Loucy (cell line): ENCODE measurements around the gene NCAPD2.

ENCODE experiments used
- H2AFZ ChIP-seq: fragments of 200-600 bp; sonication (generic); 2 replicates; pipeline ENCODE4 v1.6.0; 2016; ENCODE audit warnings: antibody characterized with exemption, mild to moderate bottlenecking, low read length, moderate library complexity
- H3F3A ChIP-seq: fragments of 200-600 bp; 2 replicates; pipeline ENCODE4 v1.6.0; 2016; ENCODE audit warnings: antibody characterized with exemption, low read depth, mild to moderate bottlenecking
- H3K27me3 ChIP-seq: fragments of 200-600 bp; sonication (generic); 2 replicates; pipeline ENCODE4 v1.6.1; 2014; ENCODE audit warnings: low read length, mild to moderate bottlenecking; ENCODE audit not compliant: insufficient read depth, poor library complexity, severe bottlenecking
- H3K36me3 ChIP-seq: fragments of 200-600 bp; sonication (generic); 2 replicates; pipeline ENCODE4 v1.6.1; 2016; ENCODE audit warnings: low read length; ENCODE audit not compliant: insufficient read depth
- H3K4me1 ChIP-seq: fragments of 200-600 bp; sonication (generic); 2 replicates; pipeline ENCODE4 v1.5.1; 2014; ENCODE audit warnings: low read length, mild to moderate bottlenecking; ENCODE audit not compliant: insufficient read depth, poor library complexity, severe bottlenecking
- H3K4me2 ChIP-seq: fragments of 200-600 bp; sonication (generic); 2 replicates; pipeline ENCODE4 v1.6.0; 2014; ENCODE audit warnings: antibody characterized with exemption, low read length, low read depth, mild to moderate bottlenecking; ENCODE audit not compliant: poor library complexity, severe bottlenecking
- H3K4me3 ChIP-seq: fragments of 200-600 bp; sonication (generic); 2 replicates; pipeline ENCODE4 v1.5.1; 2014; ENCODE audit warnings: low read length, mild to moderate bottlenecking, mixed read lengths; ENCODE audit not compliant: poor library complexity, severe bottlenecking
- H3K79me2 ChIP-seq: fragments of 200-600 bp; sonication (generic); 2 replicates; pipeline ENCODE4 v1.6.1; 2014; ENCODE audit warnings: low read length; ENCODE audit not compliant: insufficient read depth
- H3K9ac ChIP-seq: fragments of 200-600 bp; sonication (generic); 2 replicates; pipeline ENCODE4 v1.6.0; 2014; ENCODE audit warnings: mild to moderate bottlenecking, low read depth, low read length, moderate library complexity; ENCODE audit not compliant: poor library complexity, severe bottlenecking
- H3K9me2 ChIP-seq: fragments of 200-600 bp; sonication (generic); replicated peaks from 2 replicates; pipeline ENCODE4 v1.6.1; 2016; ENCODE audit warnings: low read depth, low read length, mixed read lengths
- H3K9me3 ChIP-seq: fragments of 200-600 bp; sonication (generic); 2 replicates; pipeline ENCODE4 v1.6.1; 2014; ENCODE audit warnings: mild to moderate bottlenecking, antibody characterized with exemption, low read length, low read depth; ENCODE audit not compliant: insufficient read depth
- H4K20me1 ChIP-seq: fragments of 200-600 bp; sonication (generic); 2 replicates; pipeline ENCODE4 v1.6.0; 2014; ENCODE audit warnings: antibody characterized with exemption, low read length, mild to moderate bottlenecking; ENCODE audit not compliant: insufficient read depth, poor library complexity, severe bottlenecking
- CTCF ChIP-seq: fragments of 200-600 bp; sonication (generic); conservative IDR thresholded peaks from 2 replicates; pipeline ENCODE4 v1.5.1; 2014; ENCODE audit warnings: mild to moderate bottlenecking, antibody characterized with exemption, low read length
- EZH2phosphoT487 ChIP-seq: fragments of 200-600 bp; IDR thresholded peaks from 2 replicates; pipeline ENCODE4 v1.6.1; 2018; ENCODE audit warnings: antibody characterized with exemption, mild to moderate bottlenecking, moderate library complexity, borderline replicate concordance

NCAPD2 gene

GRCh38 chr12:6527711-6528110 lies 33.8 kb downstream of the NCAPD2 start:
- Histone ChIP-seq H3K9me2 (no peaks in the 10 kb centered on the region), H3K9me3 (no peaks in the 10 kb centered on the region), H3K4me2 (no peak overlapping the region), H3K4me3 (no peak overlapping the region), H2AFZ (no peak overlapping the region), H3K36me3 (peaks cover 94% of the 10 kb centered on the region), H4K20me1 (peaks cover 8% of the 10 kb centered on the region), H3K79me2 (peaks cover 19% of the 10 kb centered on the region), H3K27me3 (no peaks in the 10 kb centered on the region), H3K9ac (no peak overlapping the region), H3F3A (peaks cover 2% of the 10 kb centered on the region; the same call in 1 of the 2 replicates), H3K4me1 (peaks cover 10% of the 10 kb centered on the region)
- TF ChIP-seq CTCF (no peak), EZH2phosphoT487 (no peak)

- Histone ChIP-seq H3K4me2 (no peak overlapping the region), H3K79me2 (peaks cover 28% of the 10 kb centered on the region), H4K20me1 (peaks cover 8% of the 10 kb centered on the region), H3K9ac (no peak overlapping the region), H3K4me1 (peaks cover 13% of the 10 kb centered on the region), H3K9me3 (no peaks in the 10 kb centered on the region), H3K9me2 (no peaks in the 10 kb centered on the region), H3F3A (peaks cover 2% of the 10 kb centered on the region; the same call in 1 of the 2 replicates), H2AFZ (no peak overlapping the region), H3K27me3 (no peaks in the 10 kb centered on the region), H3K4me3 (no peak overlapping the region), H3K36me3 (peaks cover 84% of the 10 kb centered on the region)
- no peak for TF ChIP-seq EZH2phosphoT487
- TF ChIP-seq CTCF, result no peak
Measured at GRCh38 chr12:6528539-6529235, 34.8 kb downstream of the NCAPD2 start.

- no peak overlapping the region for H3K9ac ChIP-seq
- H3K27me3 ChIP-seq, result no peaks in the 10 kb centered on the region
- peaks cover 13% of the 10 kb centered on the region for H3K4me1 ChIP-seq
- H4K20me1 ChIP-seq, result peaks cover 8% of the 10 kb centered on the region
- peaks cover 28% of the 10 kb centered on the region for H3K79me2 ChIP-seq
- peaks cover 2% of the 10 kb centered on the region; the same call in 1 of the 2 replicates for H3F3A ChIP-seq
- no peaks in the 10 kb centered on the region for H3K9me2 ChIP-seq
- no peak overlapping the region for H2AFZ ChIP-seq
- H3K9me3 ChIP-seq, result no peaks in the 10 kb centered on the region
- H3K4me2 ChIP-seq, result no peak overlapping the region
- H3K4me3 ChIP-seq, result no peak overlapping the region
- TF ChIP-seq EZH2phosphoT487 (no peak), CTCF (no peak)
- H3K36me3 ChIP-seq, result peaks cover 78% of the 10 kb centered on the region; the same call in 1 of the 2 replicates
Measured at GRCh38 chr12:6529291-6529737, 35.4 kb downstream of the NCAPD2 start.
